ENCODE data around the gene CD70. TPM values are rescaled to one million over a fixed set of nuclear protein-coding genes. Genes with fewer than 3 reads are reported as not detected.
"Not testable (repeated sequence)": the region's sequence is repeated elsewhere in the genome, so short reads cannot be mapped to it uniquely, and the experiment has no call there.

The CD70 gene
- total RNA-seq: 10 to 100 TPM in 1 of 3 donors, 1 to 10 TPM in 2; 4.6 to 13.6 (median 6.6) TPM

- peak; percentile 76 to 83 for ATAC-seq
- Mint-ChIP-seq H3K27me3 (ENCODE audit: low read depth) (peaks cover 63% of the 10 kb centered on the region), H3K4me1 (ENCODE audit: low read depth) (peaks cover 60% of the 10 kb centered on the region), H3K4me3 (peak within 1 kb of the TSS; percentile 85), H3K9me3 (no peaks in the 10 kb centered on the region), H3K36me3 (ENCODE audit: insufficient read depth) (no peaks in the 10 kb centered on the region)
- DNase-seq: peak; percentile 20
Observed at GRCh38 chr19:6590827-6591319, at the start of gene CD70. Gene CD70, minus strand, starts transcription at chr19:6591150. Its CDS starts 148 bp downstream, at chr19:6591002.

- not testable (repeated sequence) for H3K4me3 Mint-ChIP-seq; H3K27me3 Mint-ChIP-seq (ENCODE audit: low read depth); ATAC-seq; H3K36me3 Mint-ChIP-seq (ENCODE audit: insufficient read depth); DNase-seq; H3K9me3 Mint-ChIP-seq
- peaks cover 30% of the 10 kb centered on the region for H3K4me1 Mint-ChIP-seq (ENCODE audit: low read depth)
Observed at GRCh38 chr19:6640333-6640732, 49.4 kb upstream of the CD70 start.

- no peaks in the 10 kb centered on the region for H3K27me3 Mint-ChIP-seq (ENCODE audit: low read depth)
- no peaks in the 10 kb centered on the region for H3K9me3 Mint-ChIP-seq
- peak; percentile 54 to 89 for ATAC-seq
- H3K4me1 Mint-ChIP-seq (ENCODE audit: low read depth): peaks cover 30% of the 10 kb centered on the region
- DNase-seq: no peak
- H3K36me3 Mint-ChIP-seq (ENCODE audit: insufficient read depth): no peaks in the 10 kb centered on the region
- H3K4me3 Mint-ChIP-seq: no peak overlapping the region
Observed at GRCh38 chr19:6639439-6639838, 48.5 kb upstream of the CD70 start.

- not testable (repeated sequence) for H3K27me3 Mint-ChIP-seq (ENCODE audit: low read depth); H3K9me3 Mint-ChIP-seq; ATAC-seq; DNase-seq; H3K4me3 Mint-ChIP-seq; H3K36me3 Mint-ChIP-seq (ENCODE audit: insufficient read depth)
- peaks cover 32% of the 10 kb centered on the region for H3K4me1 Mint-ChIP-seq (ENCODE audit: low read depth)
Observed at GRCh38 chr19:6633456-6633813, 42.5 kb upstream of the CD70 start.

GRCh38 chr19:6632747-6633455 is 42.0 kb upstream of the CD70 start:
- not testable (repeated sequence) for H3K27me3 Mint-ChIP-seq (ENCODE audit: low read depth); H3K9me3 Mint-ChIP-seq; H3K4me3 Mint-ChIP-seq; H3K36me3 Mint-ChIP-seq (ENCODE audit: insufficient read depth); ATAC-seq
- peaks cover 30% of the 10 kb centered on the region for H3K4me1 Mint-ChIP-seq (ENCODE audit: low read depth)
- DNase-seq: peak; percentile 40

- no peaks in the 10 kb centered on the region for H3K9me3 Mint-ChIP-seq
- ATAC-seq: peak; percentile 65 to 84
Observed at GRCh38 chr19:6632002-6632621, 41.2 kb upstream of the CD70 start.

GRCh38 chr19:6626764-6627163 is 35.8 kb upstream of the CD70 start:
- no peak for ATAC-seq

More at GRCh38 chr19:6632002-6632621, 41.2 kb upstream of the CD70 start:
- peak; percentile 86 for DNase-seq
- no peak overlapping the region for H3K4me3 Mint-ChIP-seq
- H3K36me3 Mint-ChIP-seq (ENCODE audit: insufficient read depth): no peaks in the 10 kb centered on the region
- peaks cover 30% of the 10 kb centered on the region for H3K4me1 Mint-ChIP-seq (ENCODE audit: low read depth)
- no peaks in the 10 kb centered on the region for H3K27me3 Mint-ChIP-seq (ENCODE audit: low read depth)

GRCh38 chr19:6617374-6617773 is 26.4 kb upstream of the CD70 start:
- no peak for ATAC-seq
- H3K4me1 Mint-ChIP-seq (ENCODE audit: low read depth): peaks cover 17% of the 10 kb centered on the region
- H3K9me3 Mint-ChIP-seq: peaks cover 17% of the 10 kb centered on the region
- no peak overlapping the region for H3K4me3 Mint-ChIP-seq
- peaks cover 13% of the 10 kb centered on the region for H3K27me3 Mint-ChIP-seq (ENCODE audit: low read depth)
- H3K36me3 Mint-ChIP-seq (ENCODE audit: insufficient read depth): no peaks in the 10 kb centered on the region
- no peak for DNase-seq

More at GRCh38 chr19:6626764-6627163, 35.8 kb upstream of the CD70 start:
- H3K27me3 Mint-ChIP-seq (ENCODE audit: low read depth): no peaks in the 10 kb centered on the region
- DNase-seq: no peak
- H3K9me3 Mint-ChIP-seq: no peaks in the 10 kb centered on the region
- peaks cover 13% of the 10 kb centered on the region for H3K4me1 Mint-ChIP-seq (ENCODE audit: low read depth)
- H3K4me3 Mint-ChIP-seq: no peak overlapping the region
- H3K36me3 Mint-ChIP-seq (ENCODE audit: insufficient read depth): no peaks in the 10 kb centered on the region

GRCh38 chr19:6616011-6616410 is 25.1 kb upstream of the CD70 start:
- peak; percentile 82 to 91 for ATAC-seq

GRCh38 chr19:6613711-6614110 is 22.8 kb upstream of the CD70 start:
- DNase-seq: no peak
- H3K36me3 Mint-ChIP-seq (ENCODE audit: insufficient read depth): no peaks in the 10 kb centered on the region
- ATAC-seq: peak; percentile 31 to 53
- peaks cover 23% of the 10 kb centered on the region for H3K27me3 Mint-ChIP-seq (ENCODE audit: low read depth)
- H3K9me3 Mint-ChIP-seq: peaks cover 7% of the 10 kb centered on the region
- H3K4me3 Mint-ChIP-seq: no peak overlapping the region
- H3K4me1 Mint-ChIP-seq (ENCODE audit: low read depth): peaks cover 29% of the 10 kb centered on the region

More at GRCh38 chr19:6616011-6616410, 25.1 kb upstream of the CD70 start:
- H3K36me3 Mint-ChIP-seq (ENCODE audit: insufficient read depth): no peaks in the 10 kb centered on the region
- H3K9me3 Mint-ChIP-seq: peaks cover 17% of the 10 kb centered on the region
- H3K4me3 Mint-ChIP-seq: no peak overlapping the region
- H3K4me1 Mint-ChIP-seq (ENCODE audit: low read depth): peaks cover 23% of the 10 kb centered on the region
- H3K27me3 Mint-ChIP-seq (ENCODE audit: low read depth): peaks cover 19% of the 10 kb centered on the region
- DNase-seq: no peak

- H3K9me3 Mint-ChIP-seq: no peaks in the 10 kb centered on the region
- H3K27me3 Mint-ChIP-seq (ENCODE audit: low read depth): peaks cover 22% of the 10 kb centered on the region
- DNase-seq: no peak
- peaks cover 28% of the 10 kb centered on the region for H3K4me1 Mint-ChIP-seq (ENCODE audit: low read depth)
- H3K4me3 Mint-ChIP-seq: no peak overlapping the region
- no peak for ATAC-seq
- no peaks in the 10 kb centered on the region for H3K36me3 Mint-ChIP-seq (ENCODE audit: insufficient read depth)
Observed at GRCh38 chr19:6610934-6611852, 20.2 kb upstream of the CD70 start.

GRCh38 chr19:6608940-6609339 is 18.0 kb upstream of the CD70 start:
- DNase-seq: no peak
- ATAC-seq: no peak
- peaks cover 22% of the 10 kb centered on the region for H3K4me1 Mint-ChIP-seq (ENCODE audit: low read depth)
- peaks cover 22% of the 10 kb centered on the region for H3K27me3 Mint-ChIP-seq (ENCODE audit: low read depth)
- H3K36me3 Mint-ChIP-seq (ENCODE audit: insufficient read depth): no peaks in the 10 kb centered on the region
- H3K9me3 Mint-ChIP-seq: no peaks in the 10 kb centered on the region
- no peak overlapping the region for H3K4me3 Mint-ChIP-seq

GRCh38 chr19:6608146-6608545 is 17.2 kb upstream of the CD70 start:
- Mint-ChIP-seq H3K4me1 (ENCODE audit: low read depth) (peaks cover 22% of the 10 kb centered on the region), H3K27me3 (ENCODE audit: low read depth) (peaks cover 22% of the 10 kb centered on the region)
- H3K4me3 Mint-ChIP-seq; ATAC-seq; H3K36me3 Mint-ChIP-seq (ENCODE audit: insufficient read depth); H3K9me3 Mint-ChIP-seq; DNase-seq: not testable (repeated sequence)

Measured in activated T-cell treated with anti-CD3 and anti-CD28 coated beads, Interleukin-2, amount 50 U/mL, for 4 hours (primary cell).